ENCODE measurements around the gene ATP2A2. TPM values are rescaled to one million over a fixed set of nuclear protein-coding genes. Genes with fewer than 3 reads are reported as not detected.
A peak's percentile ranks its signal among the peaks of the same experiment; 100 is the strongest.
"Not testable (repeated sequence)": the region's sequence is repeated elsewhere in the genome, so short reads cannot be mapped to it uniquely, and the experiment has no call there.

The ATP2A2 gene
- total and polyA plus RNA-seq, 2 of the 8 experiments (the other 6 are each of a cell fraction or from before 2014, with no cell fraction given), result 86.1 to 271 TPM

DNA sequence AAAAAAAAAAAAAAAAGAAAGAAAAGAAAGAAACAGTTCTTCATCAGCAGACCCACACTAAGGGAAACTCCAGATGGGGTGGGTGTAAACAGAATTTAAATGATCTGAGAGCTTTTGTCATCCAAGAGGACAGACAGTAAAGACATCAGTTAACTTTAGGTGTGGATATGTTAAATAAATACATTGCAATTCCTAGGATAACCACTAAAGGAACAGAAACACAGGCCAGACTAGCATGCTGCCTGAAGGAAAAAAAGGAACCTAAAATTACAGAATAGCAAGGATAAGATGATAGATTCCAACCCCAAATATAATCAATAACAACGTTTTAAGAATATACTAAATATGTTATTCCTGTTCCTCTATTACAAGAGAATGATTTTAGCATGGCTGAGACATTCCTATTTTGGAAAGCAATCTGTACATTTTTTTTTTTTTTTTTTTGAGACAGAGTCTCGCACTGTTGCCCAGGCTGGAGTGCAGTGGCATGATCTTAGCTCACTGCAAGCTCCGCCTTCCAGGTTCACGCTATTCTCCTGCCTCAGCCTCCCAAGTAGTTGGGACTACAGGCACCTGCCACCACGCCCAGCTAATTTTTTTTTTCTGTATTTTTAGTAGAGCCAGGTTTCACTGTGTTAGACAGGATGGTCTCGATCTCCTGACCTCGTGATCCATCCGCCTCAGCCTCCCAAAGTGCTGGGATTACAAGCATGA lies 77.5 kb downstream of the ATP2A2 start:
- H4K91ac ChIP-seq (replicated peaks; ENCODE audit: insufficient read length, low read length); H3K79me1 ChIP-seq (ENCODE audit: low read depth, low read length); H2BK5ac ChIP-seq (ENCODE audit: low read depth, low read length); H3K27ac ChIP-seq (ENCODE audit: low read depth, low read length); FAIRE-seq; H2BK20ac ChIP-seq (ENCODE audit: low read length); H2AK5ac ChIP-seq (ENCODE audit: low read depth, low read length); H2AFZ ChIP-seq (ENCODE audit: low read length); H3K23ac ChIP-seq (ENCODE audit: insufficient read length); H3K4me3 ChIP-seq (ENCODE audit: extremely low read depth in 1 of 4, insufficient read depth in 2 of 4, low read depth in 3 of 4, low read length in 4 of 4); H4K8ac ChIP-seq (ENCODE audit: extremely low read depth, insufficient read depth, low read length); H3K14ac ChIP-seq (ENCODE audit: insufficient read length); H3K18ac ChIP-seq (ENCODE audit: extremely low read depth, low read length); H2BK15ac ChIP-seq (ENCODE audit: low read length); H3K4me1 ChIP-seq (replicated peaks in 1 of 4; ENCODE audit: control insufficient read depth in 3 of 4, insufficient read depth in 4 of 4, low read length in 3 of 4); H4K20me1 ChIP-seq (replicated peaks in 1 of 2; ENCODE audit: control insufficient read depth in 1 of 2, insufficient read depth in 2 of 2, low read length in 2 of 2); H3K4me2 ChIP-seq (ENCODE audit: insufficient read depth in 1 of 2, low read depth in 2 of 2, low read length in 2 of 2); H3K56ac ChIP-seq (replicated peaks; ENCODE audit: insufficient read length, low read depth, low read length); H3K23me2 ChIP-seq (ENCODE audit: low read depth, low read length); H3K4ac ChIP-seq (replicated peaks; ENCODE audit: insufficient read length, low read depth, low read length); H4K5ac ChIP-seq (ENCODE audit: insufficient read length, low read depth, low read length); H3K27me3 ChIP-seq (replicated peaks in 1 of 4; ENCODE audit: control insufficient read depth in 3 of 4, extremely low read depth in 1 of 4, insufficient read depth in 3 of 4, low read length in 3 of 4); H3K79me2 ChIP-seq (ENCODE audit: control insufficient read depth in 1 of 2, insufficient read depth in 2 of 2, low read length in 2 of 2); H2BK120ac ChIP-seq (replicated peaks; ENCODE audit: low read depth, low read length); H3K9me3 ChIP-seq (ENCODE audit: insufficient read depth in 2 of 2, low read depth in 1 of 2, low read length in 1 of 2); H3K9ac ChIP-seq (replicated peaks in 1 of 4; ENCODE audit: extremely low read depth in 1 of 4, low read depth in 3 of 4, low read length in 3 of 4); H2BK12ac ChIP-seq (ENCODE audit: low read depth, low read length); DNase-seq (ENCODE audit: low read depth in 1 of 2, low spot score in 2 of 2); H3K36me3 ChIP-seq (ENCODE audit: control insufficient read depth in 2 of 4, insufficient read depth in 4 of 4, low read length in 3 of 4): not testable (repeated sequence)
- CTCF ChIA-PET (ENCODE audit: partially characterized antibody), result interaction anchor here (0.6 to 4.9 kb wide), 16 partner anchors 9 to 385 kb away, joined by 3 to 25 read pairs (median 4); no protein-coding TSS in a partner anchor
- 0 out of 4 replicates have a peak, but pooled peaks of 1 of the 2 experiments have one; percentile 3 for TF ChIP-seq RAD21 (IDR thresholded peaks at IDR 0.05 in 1 of 2, conservative IDR thresholded peaks at IDR 0.05 in 1 of 2; ENCODE audit: low read depth in 2 of 2, low read length in 2 of 2)
- TF ChIP-seq, protein P1, sequence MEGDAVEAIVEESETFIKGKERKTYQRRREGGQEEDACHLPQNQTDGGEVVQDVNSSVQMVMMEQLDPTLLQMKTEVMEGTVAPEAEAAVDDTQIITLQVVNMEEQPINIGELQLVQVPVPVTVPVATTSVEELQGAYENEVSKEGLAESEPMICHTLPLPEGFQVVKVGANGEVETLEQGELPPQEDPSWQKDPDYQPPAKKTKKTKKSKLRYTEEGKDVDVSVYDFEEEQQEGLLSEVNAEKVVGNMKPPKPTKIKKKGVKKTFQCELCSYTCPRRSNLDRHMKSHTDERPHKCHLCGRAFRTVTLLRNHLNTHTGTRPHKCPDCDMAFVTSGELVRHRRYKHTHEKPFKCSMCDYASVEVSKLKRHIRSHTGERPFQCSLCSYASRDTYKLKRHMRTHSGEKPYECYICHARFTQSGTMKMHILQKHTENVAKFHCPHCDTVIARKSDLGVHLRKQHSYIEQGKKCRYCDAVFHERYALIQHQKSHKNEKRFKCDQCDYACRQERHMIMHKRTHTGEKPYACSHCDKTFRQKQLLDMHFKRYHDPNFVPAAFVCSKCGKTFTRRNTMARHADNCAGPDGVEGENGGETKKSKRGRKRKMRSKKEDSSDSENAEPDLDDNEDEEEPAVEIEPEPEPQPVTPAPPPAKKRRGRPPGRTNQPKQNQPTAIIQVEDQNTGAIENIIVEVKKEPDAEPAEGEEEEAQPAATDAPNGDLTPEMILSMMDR (IDR thresholded peaks at IDR 0.05; ENCODE audit: control extremely low read depth in 1 of 3, insufficient read depth in 1 of 3, low read depth in 1 of 3, low read length in 3 of 3), result peak in 1 of 3 experiments; percentile 10; a peak in 1 of 4 replicates
- POLR2A ChIA-PET (ENCODE audit: partially characterized antibody), result interaction anchor here (0.6 to 1.4 kb wide), 3 partner anchors 13 to 40 kb away, joined by 3 to 4 read pairs (median 4); no protein-coding TSS in a partner anchor
- WGBS, 2 experiments (ENCODE audit: extremely low coverage in 1 of 2, insufficient coverage in 1 of 2, insufficient read length in 1 of 2, insufficient replicate concordance in 2 of 2, low coverage in 1 of 2, low lambda C conversion rate in 2 of 2, missing lambda C conversion rate in 1 of 2), result 75% methylated on average over 6 of the region's 8 CpGs; no CpG with 5 or more reads in 1 of the 2 experiments
